ENCODE measurements around the gene ZFAND2A. TPM values are rescaled to one million over a fixed set of nuclear protein-coding genes. Genes with fewer than 3 reads are reported as not detected.
"Not testable (repeated sequence)": the region's sequence is repeated elsewhere in the genome, so short reads cannot be mapped to it uniquely, and the experiment has no call there.

Gene ZFAND2A
- total and polyA plus RNA-seq, 2 experiments from 2014 or later, result 15.3 to 29.2 TPM

- ATAC-seq (no peak), DNase-seq (ENCODE audit: low spot score) (no peak)
- no peak overlapping the region for H3K27ac ChIP-seq (ENCODE audit: low read depth)
- no peaks in the 10 kb centered on the region for H3F3A ChIP-seq (replicated peaks; ENCODE audit: low read depth)
- Mint-ChIP-seq H3K4me3 (no peak overlapping the region), H3K9me3 (peaks cover 17% of the 10 kb centered on the region; the same call in 2 of the 3 replicates), H3K4me1 (no peaks in the 10 kb centered on the region), H3K36me3 (ENCODE audit: low read depth) (peaks cover 3% of the 10 kb centered on the region; the same call in 1 of the 3 replicates), H3K27ac (no peak overlapping the region), H3K27me3 (ENCODE audit: insufficient read depth, low read depth, poor library complexity) (peaks cover 18% of the 10 kb centered on the region)
- no peaks in the 10 kb centered on the region for H3K4me1 ChIP-seq (ENCODE audit: insufficient read depth)
- no peaks in the 10 kb centered on the region for H3K27me3 ChIP-seq (ENCODE audit: insufficient read depth)
- no peaks in the 10 kb centered on the region for H4K20me1 ChIP-seq (replicated peaks; ENCODE audit: insufficient read depth)
- H3K4me3 ChIP-seq, result no peak overlapping the region
- H3K9me2 ChIP-seq (ENCODE audit: insufficient read depth), result no peaks in the 10 kb centered on the region
- no peak for TF ChIP-seq EZH2phosphoT487 (IDR thresholded peaks at IDR 0.05; ENCODE audit: unreplicated experiment)
- no peak overlapping the region for H2AFZ ChIP-seq
- no peak overlapping the region for H3K4me2 ChIP-seq
- no peaks in the 10 kb centered on the region for H3K36me3 ChIP-seq (ENCODE audit: insufficient read depth)
- no peaks in the 10 kb centered on the region for H3K79me2 ChIP-seq (replicated peaks; ENCODE audit: insufficient read depth)
These were observed 37.0 kb upstream of the ZFAND2A start for GRCh38 chr7:1196950-1197349.

DNA sequence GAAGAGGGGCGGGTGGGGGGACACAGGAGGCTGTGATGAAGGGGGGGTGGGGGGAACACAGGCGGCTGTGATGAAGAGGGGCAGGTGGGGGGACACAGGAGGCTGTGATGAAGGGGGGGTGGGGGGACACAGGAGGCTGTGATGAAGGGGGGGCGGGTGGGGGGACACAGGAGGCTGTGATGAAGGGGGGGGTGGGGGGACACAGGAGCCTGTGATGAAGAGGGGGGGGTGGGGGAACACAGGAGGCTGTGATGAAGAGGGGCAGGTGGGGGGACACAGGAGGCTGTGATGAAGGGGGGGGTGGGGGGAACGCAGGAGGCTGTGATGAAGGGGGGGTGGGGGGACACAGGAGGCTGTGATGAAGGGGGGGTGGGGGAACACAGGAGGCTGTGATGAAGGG, 36.4 kb upstream of the ZFAND2A start:
- not testable (repeated sequence) for H3K4me3 Mint-ChIP-seq; ATAC-seq; H3K36me3 Mint-ChIP-seq (ENCODE audit: low read depth); H3K4me3 ChIP-seq; H3K4me1 ChIP-seq (ENCODE audit: insufficient read depth); H2AFZ ChIP-seq; H3K36me3 ChIP-seq (ENCODE audit: insufficient read depth); DNase-seq (ENCODE audit: low spot score); H3K9me2 ChIP-seq (ENCODE audit: insufficient read depth); H3K27ac Mint-ChIP-seq; H3K27ac ChIP-seq (ENCODE audit: low read depth); H3F3A ChIP-seq (replicated peaks; ENCODE audit: low read depth); H3K4me1 Mint-ChIP-seq; H4K20me1 ChIP-seq (replicated peaks; ENCODE audit: insufficient read depth); H3K4me2 ChIP-seq; H3K27me3 ChIP-seq (ENCODE audit: insufficient read depth); H3K79me2 ChIP-seq (replicated peaks; ENCODE audit: insufficient read depth)
- H3K9me3 Mint-ChIP-seq, result peaks cover 21% of the 10 kb centered on the region
- peaks cover 21% of the 10 kb centered on the region for H3K27me3 Mint-ChIP-seq (ENCODE audit: insufficient read depth, low read depth, poor library complexity)

DNA sequence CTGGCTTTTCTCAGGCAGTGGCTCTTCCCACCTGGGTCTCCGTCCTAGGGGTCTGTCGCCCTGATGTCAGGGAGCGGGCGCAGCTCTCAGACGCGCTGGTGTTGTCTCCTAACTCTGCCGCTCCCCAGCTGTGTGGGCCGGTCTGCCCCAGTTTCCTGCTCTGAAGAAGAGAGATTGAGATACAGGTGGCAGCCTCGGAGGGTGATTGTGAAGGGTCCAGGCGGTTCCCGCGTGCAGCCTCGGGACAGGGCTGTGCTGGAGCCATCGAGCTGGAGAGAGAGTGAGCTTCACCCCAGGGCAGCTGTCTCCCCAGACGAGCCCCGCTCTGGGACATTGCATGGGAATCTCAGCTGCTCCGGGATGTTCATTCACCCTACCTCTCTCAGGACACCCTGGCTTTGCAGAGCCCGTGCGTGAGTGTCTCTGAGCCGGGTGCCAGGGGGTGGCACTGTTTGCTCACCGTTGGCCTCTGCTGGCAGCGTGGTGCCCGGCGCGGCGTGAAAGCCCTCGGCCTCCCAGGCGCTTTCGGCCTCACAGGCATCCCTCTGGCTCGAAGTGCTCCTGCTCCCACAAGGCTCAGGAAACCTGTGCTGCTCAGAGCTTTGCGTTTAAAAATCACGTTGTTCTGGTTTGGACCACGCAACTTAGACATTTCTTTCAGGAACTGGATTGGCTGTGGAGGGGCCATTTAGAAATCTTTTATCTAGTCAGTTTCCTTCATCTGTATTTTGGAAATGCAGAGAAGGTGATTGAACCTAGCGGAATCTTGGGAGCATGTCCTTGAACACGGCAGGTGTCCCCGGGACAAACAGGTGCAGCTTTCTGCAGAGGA, 33.8 kb upstream of the ZFAND2A start:
- H3K36me3 Mint-ChIP-seq (ENCODE audit: low read depth), result peaks cover 9% of the 10 kb centered on the region; the same call in 2 of the 3 replicates
- Histone ChIP-seq H3K4me3 (no peak overlapping the region), H3F3A (replicated peaks; ENCODE audit: low read depth) (no peaks in the 10 kb centered on the region), H3K4me1 (ENCODE audit: insufficient read depth) (no peaks in the 10 kb centered on the region), H4K20me1 (replicated peaks; ENCODE audit: insufficient read depth) (no peaks in the 10 kb centered on the region), H3K79me2 (replicated peaks; ENCODE audit: insufficient read depth) (no peaks in the 10 kb centered on the region), H3K9me2 (ENCODE audit: insufficient read depth) (no peaks in the 10 kb centered on the region), H2AFZ (no peak overlapping the region), H3K27ac (ENCODE audit: low read depth) (no peak overlapping the region), H3K27me3 (ENCODE audit: insufficient read depth) (no peaks in the 10 kb centered on the region), H3K4me2 (no peak overlapping the region), H3K36me3 (ENCODE audit: insufficient read depth) (no peaks in the 10 kb centered on the region)
- ATAC-seq (peak; percentile 97), DNase-seq (ENCODE audit: low spot score) (peak; percentile 75)
- TF ChIP-seq, protein P1, sequence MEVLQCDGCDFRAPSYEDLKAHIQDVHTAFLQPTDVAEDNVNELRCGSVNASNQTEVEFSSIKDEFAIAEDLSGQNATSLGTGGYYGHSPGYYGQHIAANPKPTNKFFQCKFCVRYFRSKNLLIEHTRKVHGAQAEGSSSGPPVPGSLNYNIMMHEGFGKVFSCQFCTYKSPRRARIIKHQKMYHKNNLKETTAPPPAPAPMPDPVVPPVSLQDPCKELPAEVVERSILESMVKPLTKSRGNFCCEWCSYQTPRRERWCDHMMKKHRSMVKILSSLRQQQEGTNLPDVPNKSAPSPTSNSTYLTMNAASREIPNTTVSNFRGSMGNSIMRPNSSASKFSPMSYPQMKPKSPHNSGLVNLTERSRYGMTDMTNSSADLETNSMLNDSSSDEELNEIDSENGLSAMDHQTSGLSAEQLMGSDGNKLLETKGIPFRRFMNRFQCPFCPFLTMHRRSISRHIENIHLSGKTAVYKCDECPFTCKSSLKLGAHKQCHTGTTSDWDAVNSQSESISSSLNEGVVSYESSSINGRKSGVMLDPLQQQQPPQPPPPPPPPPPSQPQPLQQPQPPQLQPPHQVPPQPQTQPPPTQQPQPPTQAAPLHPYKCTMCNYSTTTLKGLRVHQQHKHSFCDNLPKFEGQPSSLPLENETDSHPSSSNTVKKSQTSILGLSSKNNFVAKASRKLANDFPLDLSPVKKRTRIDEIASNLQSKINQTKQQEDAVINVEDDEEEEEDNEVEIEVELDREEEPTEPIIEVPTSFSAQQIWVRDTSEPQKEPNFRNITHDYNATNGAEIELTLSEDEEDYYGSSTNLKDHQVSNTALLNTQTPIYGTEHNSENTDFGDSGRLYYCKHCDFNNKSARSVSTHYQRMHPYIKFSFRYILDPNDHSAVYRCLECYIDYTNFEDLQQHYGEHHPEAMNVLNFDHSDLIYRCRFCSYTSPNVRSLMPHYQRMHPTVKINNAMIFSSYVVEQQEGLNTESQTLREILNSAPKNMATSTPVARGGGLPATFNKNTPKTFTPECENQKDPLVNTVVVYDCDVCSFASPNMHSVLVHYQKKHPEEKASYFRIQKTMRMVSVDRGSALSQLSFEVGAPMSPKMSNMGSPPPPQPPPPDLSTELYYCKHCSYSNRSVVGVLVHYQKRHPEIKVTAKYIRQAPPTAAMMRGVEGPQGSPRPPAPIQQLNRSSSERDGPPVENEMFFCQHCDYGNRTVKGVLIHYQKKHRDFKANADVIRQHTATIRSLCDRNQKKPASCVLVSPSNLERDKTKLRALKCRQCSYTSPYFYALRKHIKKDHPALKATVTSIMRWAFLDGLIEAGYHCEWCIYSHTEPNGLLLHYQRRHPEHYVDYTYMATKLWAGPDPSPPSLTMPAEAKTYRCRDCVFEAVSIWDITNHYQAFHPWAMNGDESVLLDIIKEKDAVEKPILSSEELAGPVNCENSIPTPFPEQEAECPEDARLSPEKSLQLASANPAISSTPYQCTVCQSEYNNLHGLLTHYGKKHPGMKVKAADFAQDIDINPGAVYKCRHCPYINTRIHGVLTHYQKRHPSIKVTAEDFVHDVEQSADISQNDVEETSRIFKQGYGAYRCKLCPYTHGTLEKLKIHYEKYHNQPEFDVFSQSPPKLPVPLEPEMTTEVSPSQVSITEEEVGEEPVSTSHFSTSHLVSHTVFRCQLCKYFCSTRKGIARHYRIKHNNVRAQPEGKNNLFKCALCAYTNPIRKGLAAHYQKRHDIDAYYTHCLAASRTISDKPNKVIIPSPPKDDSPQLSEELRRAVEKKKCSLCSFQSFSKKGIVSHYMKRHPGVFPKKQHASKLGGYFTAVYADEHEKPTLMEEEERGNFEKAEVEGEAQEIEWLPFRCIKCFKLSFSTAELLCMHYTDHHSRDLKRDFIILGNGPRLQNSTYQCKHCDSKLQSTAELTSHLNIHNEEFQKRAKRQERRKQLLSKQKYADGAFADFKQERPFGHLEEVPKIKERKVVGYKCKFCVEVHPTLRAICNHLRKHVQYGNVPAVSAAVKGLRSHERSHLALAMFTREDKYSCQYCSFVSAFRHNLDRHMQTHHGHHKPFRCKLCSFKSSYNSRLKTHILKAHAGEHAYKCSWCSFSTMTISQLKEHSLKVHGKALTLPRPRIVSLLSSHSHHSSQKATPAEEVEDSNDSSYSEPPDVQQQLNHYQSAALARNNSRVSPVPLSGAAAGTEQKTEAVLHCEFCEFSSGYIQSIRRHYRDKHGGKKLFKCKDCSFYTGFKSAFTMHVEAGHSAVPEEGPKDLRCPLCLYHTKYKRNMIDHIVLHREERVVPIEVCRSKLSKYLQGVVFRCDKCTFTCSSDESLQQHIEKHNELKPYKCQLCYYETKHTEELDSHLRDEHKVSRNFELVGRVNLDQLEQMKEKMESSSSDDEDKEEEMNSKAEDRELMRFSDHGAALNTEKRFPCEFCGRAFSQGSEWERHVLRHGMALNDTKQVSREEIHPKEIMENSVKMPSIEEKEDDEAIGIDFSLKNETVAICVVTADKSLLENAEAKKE (CRISPR knock-in tag; IDR thresholded peaks at IDR 0.05), result no peak
- TF ChIP-seq CTCF (conservative IDR thresholded peaks at IDR 0.05; ENCODE audit: low read depth in 2 of 2) (peak; percentile 50 to 83), STAT1 (IDR thresholded peaks at IDR 0.05; ENCODE audit: unreplicated experiment) (no peak), POLR2AphosphoS5 (IDR thresholded peaks at IDR 0.05; ENCODE audit: low read depth) (no peak)
- H3K9me3 Mint-ChIP-seq, result peaks cover 35% of the 10 kb centered on the region
- H3K27ac Mint-ChIP-seq, result no peak overlapping the region
- no peak overlapping the region for H3K4me3 Mint-ChIP-seq
- H3K27me3 Mint-ChIP-seq (ENCODE audit: insufficient read depth, low read depth, poor library complexity), result peaks cover 26% of the 10 kb centered on the region
- H3K4me1 Mint-ChIP-seq, result no peaks in the 10 kb centered on the region

Data from GM23338 (cell line).